ENCODE data around the gene SH2B3. TPM values are rescaled to one million over a fixed set of nuclear protein-coding genes. Genes with fewer than 3 reads are reported as not detected.
A peak's percentile ranks its signal among the peaks of the same experiment; 100 is the strongest.

The SH2B3 gene
- total and polyA plus RNA-seq, 2 experiments from 2014 or later, result 9.4 to 42.8 TPM

GRCh38 chr12:111409403-111409779, 3.7 kb downstream of the SH2B3 start:
- H3K4me1 ChIP-seq (ENCODE audit: insufficient read depth), result peaks cover 65% of the 10 kb centered on the region
- H3K79me2 ChIP-seq (ENCODE audit: insufficient read depth), result peaks cover 84% of the 10 kb centered on the region
- 23 to 25% methylated on average over 15 of the region's 15 CpGs for WGBS, 2 experiments (ENCODE audit: low coverage in 1 of 2, low lambda C conversion rate in 2 of 2, missing lambda C conversion rate in 2 of 2)
- H3K27me3 ChIP-seq (replicated peaks; ENCODE audit: insufficient read depth), result no peaks in the 10 kb centered on the region
- H3K4me2 ChIP-seq (ENCODE audit: unreplicated experiment), result peak overlapping the region; percentile 84
- H3K27ac ChIP-seq, result peak overlapping the region; percentile 84
- no peaks in the 10 kb centered on the region for H3K9me3 ChIP-seq (ENCODE audit: low read depth)
- in situ Hi-C loops (cut with MboI), result no loop called here
- H3K36me3 ChIP-seq (ENCODE audit: low read depth), result no peaks in the 10 kb centered on the region
- H3F3A ChIP-seq (ENCODE audit: insufficient read depth), result peaks cover 64% of the 10 kb centered on the region
- TF ChIP-seq EZH2phosphoT487 (IDR thresholded peaks at IDR 0.05; ENCODE audit: insufficient read depth, low read depth) (no peak), EZH2 (IDR thresholded peaks at IDR 0.05; ENCODE audit: insufficient read depth, poor library complexity, severe bottlenecking) (no peak)
- H2AFZ ChIP-seq, result no peak overlapping the region
- H3K9ac ChIP-seq, result peak overlapping the region; percentile 64
- peak overlapping the region; percentile 93 for H3K4me3 ChIP-seq
- DNase-seq, result peak; percentile 68
- H4K20me1 ChIP-seq (ENCODE audit: insufficient read depth), result no peaks in the 10 kb centered on the region
- no peaks in the 10 kb centered on the region for H3K9me2 ChIP-seq (ENCODE audit: insufficient read depth)

DNA sequence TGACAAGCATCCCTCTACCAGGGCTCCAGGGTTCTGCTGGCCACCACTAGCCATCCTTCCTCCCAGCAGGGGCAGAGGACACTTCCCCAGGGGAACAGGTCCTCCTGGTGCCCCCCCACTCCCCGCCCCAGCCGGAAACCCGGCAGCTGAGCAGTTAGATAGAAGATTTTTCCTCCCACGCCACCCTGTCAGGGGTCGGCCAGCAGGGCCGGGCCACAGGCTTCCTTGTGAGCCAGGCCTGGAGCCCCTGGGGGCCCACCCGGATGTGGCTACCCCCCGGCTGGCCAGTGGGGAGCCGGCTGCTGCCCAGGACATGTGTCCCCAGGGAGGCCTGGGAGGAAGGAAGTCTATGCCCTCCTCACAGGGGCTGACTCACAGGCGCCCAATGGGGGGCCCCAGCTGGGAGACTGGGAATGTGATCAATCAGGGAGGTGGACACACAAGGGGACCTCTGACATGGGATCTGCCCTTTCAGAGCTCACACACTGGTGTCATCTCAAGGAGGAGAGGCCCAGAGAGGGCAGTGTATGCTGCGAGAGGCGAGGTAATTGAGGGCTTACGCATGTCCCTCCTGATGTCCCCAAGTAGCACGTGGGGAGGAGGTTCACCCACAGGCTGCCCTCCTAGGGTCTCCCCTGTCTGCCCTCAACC, 4.2 kb downstream of the SH2B3 start:
- Histone ChIP-seq H3K36me3 (ENCODE audit: low read depth) (no peaks in the 10 kb centered on the region), H3K79me2 (ENCODE audit: insufficient read depth) (peaks cover 89% of the 10 kb centered on the region), H2AFZ (no peak overlapping the region), H4K20me1 (ENCODE audit: insufficient read depth) (no peaks in the 10 kb centered on the region), H3K4me1 (ENCODE audit: insufficient read depth) (peaks cover 65% of the 10 kb centered on the region), H3K9me3 (ENCODE audit: low read depth) (no peaks in the 10 kb centered on the region), H3K27ac (peak overlapping the region; percentile 84), H3K4me3 (peak overlapping the region; percentile 93), H3K9me2 (ENCODE audit: insufficient read depth) (no peaks in the 10 kb centered on the region), H3F3A (ENCODE audit: insufficient read depth) (peaks cover 65% of the 10 kb centered on the region), H3K4me2 (ENCODE audit: unreplicated experiment) (peak overlapping the region; percentile 84), H3K9ac (peak overlapping the region; percentile 64), H3K27me3 (replicated peaks; ENCODE audit: insufficient read depth) (no peaks in the 10 kb centered on the region)
- TF ChIP-seq EZH2phosphoT487 (IDR thresholded peaks at IDR 0.05; ENCODE audit: insufficient read depth, low read depth), result no peak
- TF ChIP-seq EZH2 (IDR thresholded peaks at IDR 0.05; ENCODE audit: insufficient read depth, poor library complexity, severe bottlenecking), result no peak
- in situ Hi-C loops (cut with MboI), result no loop called here
- WGBS, 2 experiments (ENCODE audit: low coverage in 1 of 2, low lambda C conversion rate in 2 of 2, missing lambda C conversion rate in 2 of 2), result 17 to 19% methylated on average over 12 to 14 of the region's 14 CpGs
- peak; percentile 87 for DNase-seq

DNA sequence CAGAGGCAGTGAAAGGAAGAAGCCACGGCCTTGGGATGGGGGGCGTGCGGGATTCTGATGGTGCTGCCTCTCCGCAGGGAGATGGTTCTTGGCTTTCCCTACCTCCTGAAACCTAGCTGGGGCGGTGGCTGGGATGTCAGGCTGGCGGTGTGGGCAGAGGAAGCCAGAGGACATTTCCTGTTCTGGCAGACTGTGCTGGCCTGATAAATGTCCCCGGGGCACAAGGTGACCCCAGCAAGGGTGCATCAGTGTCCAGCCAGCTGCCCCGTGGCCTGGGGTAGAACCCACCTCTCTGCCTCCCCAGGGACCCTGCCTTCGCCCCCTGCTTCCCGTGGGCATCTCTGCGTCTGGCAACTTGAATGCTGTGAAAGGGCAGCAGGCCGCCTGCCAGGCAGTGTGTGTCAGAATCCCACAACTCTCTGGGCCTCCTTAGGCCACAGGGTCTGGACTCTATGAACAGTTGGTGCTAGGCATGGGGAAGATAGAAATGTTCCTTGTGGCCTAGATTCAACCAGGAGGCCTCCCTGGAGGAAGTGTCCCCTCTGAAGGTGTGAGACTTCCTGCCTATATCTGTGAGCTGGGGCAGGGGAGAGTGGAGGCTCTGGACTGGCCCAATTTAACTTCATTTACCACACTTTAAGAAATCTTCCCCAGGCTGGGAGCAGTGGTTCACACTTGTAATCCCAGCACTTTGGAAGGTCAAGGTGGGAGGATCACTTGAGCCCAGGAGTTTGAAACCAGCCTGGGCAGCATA, 4.9 kb downstream of the SH2B3 start:
- in situ Hi-C loops (cut with MboI), result no loop called here
- no peaks in the 10 kb centered on the region for H3K9me2 ChIP-seq (ENCODE audit: insufficient read depth)
- H3K4me1 ChIP-seq (ENCODE audit: insufficient read depth), result peaks cover 65% of the 10 kb centered on the region
- no peak overlapping the region for H2AFZ ChIP-seq
- peaks cover 96% of the 10 kb centered on the region for H3K79me2 ChIP-seq (ENCODE audit: insufficient read depth)
- peak overlapping the region; percentile 84 for H3K27ac ChIP-seq
- no peak for TF ChIP-seq EZH2phosphoT487 (IDR thresholded peaks at IDR 0.05; ENCODE audit: insufficient read depth, low read depth)
- TF ChIP-seq EZH2 (IDR thresholded peaks at IDR 0.05; ENCODE audit: insufficient read depth, poor library complexity, severe bottlenecking), result no peak
- no peaks in the 10 kb centered on the region for H4K20me1 ChIP-seq (ENCODE audit: insufficient read depth)
- peak overlapping the region; percentile 64 for H3K9ac ChIP-seq
- H3K9me3 ChIP-seq (ENCODE audit: low read depth), result no peaks in the 10 kb centered on the region
- peak overlapping the region; percentile 93; the same call in 1 of the 2 replicates for H3K4me3 ChIP-seq
- peak overlapping the region; percentile 84 for H3K4me2 ChIP-seq (ENCODE audit: unreplicated experiment)
- 52 to 57% methylated on average over 12 of the region's 12 CpGs for WGBS, 2 experiments (ENCODE audit: low coverage in 1 of 2, low lambda C conversion rate in 2 of 2, missing lambda C conversion rate in 2 of 2)
- no peaks in the 10 kb centered on the region for H3K36me3 ChIP-seq (ENCODE audit: low read depth)
- H3K27me3 ChIP-seq (replicated peaks; ENCODE audit: insufficient read depth), result no peaks in the 10 kb centered on the region
- peak; percentile 79 for DNase-seq
- H3F3A ChIP-seq (ENCODE audit: insufficient read depth), result peaks cover 66% of the 10 kb centered on the region

DNA sequence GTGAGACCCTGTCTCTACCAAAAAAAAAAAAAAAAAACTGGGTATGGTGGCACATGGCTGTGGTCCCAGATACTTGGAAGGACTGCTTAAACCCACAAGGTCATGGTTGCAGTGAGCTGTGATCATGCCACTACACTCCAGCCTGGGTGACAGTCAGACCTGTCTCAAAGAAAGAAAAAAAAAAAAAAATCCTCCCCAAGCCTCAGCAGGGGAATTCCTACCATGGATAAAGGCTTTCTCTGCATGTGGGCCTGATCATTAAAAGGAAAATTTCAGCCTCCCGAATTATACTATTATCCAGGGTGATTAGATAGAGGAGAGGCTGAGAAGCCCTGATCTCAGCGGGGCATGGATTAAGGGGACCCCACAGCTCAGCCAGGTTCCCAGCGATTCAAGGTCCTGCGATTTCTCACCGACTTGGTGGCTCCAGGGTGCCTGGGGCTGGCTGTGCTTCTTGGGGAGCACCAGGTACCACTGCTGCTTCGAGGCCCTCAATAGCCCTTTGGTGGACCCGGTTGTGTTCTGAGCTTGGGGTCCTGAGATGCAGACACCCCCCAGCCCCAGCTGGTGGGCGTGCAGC, 5.6 kb downstream of the SH2B3 start:
- Histone ChIP-seq H3K9ac (peak overlapping the region; percentile 64), H3K4me1 (ENCODE audit: insufficient read depth) (peaks cover 65% of the 10 kb centered on the region), H3K4me3 (no peak overlapping the region), H3K36me3 (ENCODE audit: low read depth) (no peaks in the 10 kb centered on the region), H3K9me3 (ENCODE audit: low read depth) (no peaks in the 10 kb centered on the region), H3K27ac (peak overlapping the region; percentile 84), H3K4me2 (ENCODE audit: unreplicated experiment) (peak overlapping the region; percentile 84), H3K27me3 (replicated peaks; ENCODE audit: insufficient read depth) (no peaks in the 10 kb centered on the region), H2AFZ (no peak overlapping the region), H3K9me2 (ENCODE audit: insufficient read depth) (no peaks in the 10 kb centered on the region), H3K79me2 (ENCODE audit: insufficient read depth) (peaks cover 99% of the 10 kb centered on the region), H4K20me1 (ENCODE audit: insufficient read depth) (no peaks in the 10 kb centered on the region), H3F3A (ENCODE audit: insufficient read depth) (peaks cover 70% of the 10 kb centered on the region)
- DNase-seq, result peak; percentile 12
- in situ Hi-C loops (cut with MboI), result no loop called here
- TF ChIP-seq EZH2phosphoT487 (IDR thresholded peaks at IDR 0.05; ENCODE audit: insufficient read depth, low read depth) (no peak), EZH2 (IDR thresholded peaks at IDR 0.05; ENCODE audit: insufficient read depth, poor library complexity, severe bottlenecking) (no peak)
- WGBS, 2 experiments (ENCODE audit: low coverage in 1 of 2, low lambda C conversion rate in 2 of 2, missing lambda C conversion rate in 2 of 2), result 92 to 93% methylated on average over 8 of the region's 8 CpGs

Data from GM23248 (cell line).